HG03575 (cell line): ENCODE measurements around the gene TC2N.
"Not testable (repeated sequence)": the region's sequence is repeated elsewhere in the genome, so short reads cannot be mapped to it uniquely, and the experiment has no call there.

Source experiments
- ATAC-seq: cut with Tn5 transposase; IDR thresholded peaks from one replicate; pipeline ENCODE4 v1.9.1; 2021; ENCODE audit not compliant: unreplicated experiment, insufficient number of reproducible peaks, low FRiP score; ENCODE audit errors: extremely low read depth

Gene TC2N

DNA sequence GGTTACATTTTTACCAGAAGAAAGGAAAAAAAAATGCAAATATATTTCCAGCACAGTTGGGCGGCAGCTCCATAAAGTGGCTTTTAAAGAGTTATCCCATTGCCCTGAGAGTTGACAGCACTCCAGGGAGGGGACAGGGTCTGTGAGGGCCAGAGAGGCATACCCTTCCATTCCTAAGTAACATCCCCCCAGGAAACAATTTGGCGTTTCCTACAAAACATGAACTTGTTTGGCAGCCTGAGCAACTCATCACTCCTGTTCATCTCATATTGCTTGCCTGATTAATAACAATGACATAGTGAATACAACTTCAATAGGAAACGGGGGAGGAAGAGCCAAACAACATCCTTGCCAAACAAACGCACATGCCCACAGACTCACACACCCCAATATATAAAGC lies 23.3 kb downstream of the TC2N start:
- ATAC-seq = no peak

- no peak for ATAC-seq
Observed at GRCh38 chr14:91843437-91843836, 23.9 kb downstream of the TC2N start.

DNA sequence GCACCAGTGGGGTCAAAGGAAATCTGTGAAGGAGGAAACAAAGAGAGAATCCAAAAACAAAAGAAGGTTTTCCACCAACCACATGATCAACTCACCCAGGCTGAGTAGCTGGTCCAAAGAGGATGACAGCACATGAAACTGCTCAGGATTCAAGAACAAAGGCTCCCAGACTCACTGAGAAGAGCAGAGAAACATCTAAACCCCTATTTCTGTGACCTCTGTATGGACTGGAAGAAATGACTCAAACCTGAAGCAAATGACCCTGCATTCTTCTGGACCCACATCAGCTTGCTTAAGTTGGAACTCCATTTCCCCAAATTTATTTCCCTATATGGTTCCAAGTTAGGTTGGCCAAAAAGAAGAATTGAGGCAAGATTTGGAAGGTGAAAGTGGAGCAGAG lies 26.3 kb downstream of the TC2N start:
- ATAC-seq = no peak

GRCh38 chr14:91839749-91840148 lies 27.6 kb downstream of the TC2N start:
- ATAC-seq = no peak

DNA sequence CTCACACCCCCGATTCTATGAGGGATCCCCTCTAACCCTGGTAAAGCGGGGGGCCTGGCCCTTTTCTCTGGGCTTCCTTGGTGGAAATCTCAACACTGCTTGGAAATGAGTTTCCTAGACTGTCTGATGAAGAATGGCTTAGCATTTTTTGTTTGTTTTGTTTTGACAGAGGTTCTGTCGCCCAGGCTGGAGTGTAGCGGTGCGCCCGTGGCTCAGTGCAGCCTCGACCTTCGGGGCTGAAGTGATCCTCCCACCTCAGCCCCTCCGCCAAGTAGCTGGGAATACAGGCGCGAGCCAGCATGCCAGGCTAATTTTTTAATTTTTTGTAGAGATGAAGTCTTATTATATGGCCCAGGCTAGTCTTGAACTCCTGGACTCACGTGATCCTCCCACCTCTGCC lies 30.3 kb downstream of the TC2N start:
- no peak for ATAC-seq

- no peak for ATAC-seq
Observed at GRCh38 chr14:91835920-91836843, 31.2 kb downstream of the TC2N start.

DNA sequence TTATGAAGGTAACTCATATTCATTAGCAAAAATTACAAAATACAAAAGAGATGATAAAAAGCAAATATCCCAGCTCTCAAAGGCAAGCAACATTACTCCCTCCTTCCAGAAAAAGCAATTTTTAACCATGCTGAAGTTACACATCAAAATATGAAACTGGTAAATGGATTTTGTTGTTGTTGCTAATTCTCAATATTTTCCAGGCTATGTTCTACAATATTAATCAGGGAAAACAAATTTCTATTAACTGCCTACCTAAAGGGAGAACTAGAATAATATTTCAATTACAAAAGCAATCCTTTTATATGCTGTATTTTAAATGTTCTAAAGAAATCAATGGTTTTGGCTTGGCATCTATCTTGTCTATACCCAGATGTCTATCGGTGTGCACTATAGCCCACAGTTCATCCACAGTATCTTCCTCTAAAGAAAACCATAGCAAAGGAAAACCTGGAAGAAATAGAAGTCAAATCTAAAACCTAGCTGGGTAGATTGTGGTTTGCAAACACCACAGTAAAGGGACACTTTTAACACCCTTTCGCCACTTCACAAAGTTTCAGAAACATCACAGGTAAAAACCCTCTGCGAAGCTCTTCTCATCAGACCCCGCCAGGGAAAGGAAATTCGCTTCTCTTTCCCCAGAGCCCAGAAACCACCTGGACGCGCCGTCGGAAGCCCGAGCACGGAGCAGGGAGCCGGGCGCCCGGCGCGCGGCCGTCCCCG lies 32.0 kb downstream of the TC2N start:
- ATAC-seq = no peak

GRCh38 chr14:91834571-91834970 lies 32.8 kb downstream of the TC2N start:
- ATAC-seq = no peak

DNA sequence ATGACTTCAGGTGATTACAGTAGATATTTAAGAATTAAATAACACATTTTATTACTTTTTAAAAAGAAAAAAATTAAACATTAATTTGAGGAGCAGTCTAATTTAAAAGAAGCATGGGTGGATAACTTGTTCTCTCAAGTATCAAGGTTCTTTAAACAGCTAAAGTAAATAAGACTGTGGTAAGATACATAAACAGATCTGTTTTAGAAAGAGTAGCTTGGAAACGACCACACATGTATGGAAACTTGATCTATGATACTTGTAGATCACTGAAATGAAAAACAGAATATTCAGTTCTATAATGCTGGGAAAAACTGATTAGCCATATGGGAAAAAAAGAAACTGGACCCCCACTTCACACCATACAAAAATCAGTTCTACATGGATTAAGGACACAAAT lies 36.0 kb downstream of the TC2N start:
- no peak for ATAC-seq

- ATAC-seq = no peak
Observed at GRCh38 chr14:91830777-91831176, 36.6 kb downstream of the TC2N start.

- no peak for ATAC-seq
Observed at GRCh38 chr14:91829511-91829910, 37.8 kb downstream of the TC2N start.

GRCh38 chr14:91827746-91828145 lies 39.6 kb downstream of the TC2N start:
- no peak for ATAC-seq

- peak; percentile 64 for ATAC-seq
Observed at GRCh38 chr14:91817566-91818325, 49.6 kb downstream of the TC2N start.

DNA sequence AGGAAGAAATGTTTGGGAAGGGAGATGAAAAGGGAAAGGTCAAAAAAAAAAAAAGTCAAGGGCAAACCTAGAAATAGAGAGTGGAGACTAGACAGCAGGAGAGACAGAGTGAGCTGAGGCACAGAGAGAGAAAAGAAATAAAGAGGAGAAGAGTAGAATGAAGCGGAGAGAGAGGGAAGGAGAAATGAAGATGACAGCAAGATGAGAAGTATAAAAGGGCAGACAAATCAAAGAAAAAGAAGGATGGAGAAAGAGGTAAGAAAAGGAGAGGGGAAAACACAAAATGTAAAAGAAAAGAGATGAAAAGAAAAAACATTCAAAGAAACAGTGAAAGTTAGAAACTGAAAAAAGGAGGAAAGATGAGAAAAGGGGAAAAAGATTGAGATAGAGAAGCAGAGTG lies 53.0 kb downstream of the TC2N start:
- ATAC-seq = no peak

DNA sequence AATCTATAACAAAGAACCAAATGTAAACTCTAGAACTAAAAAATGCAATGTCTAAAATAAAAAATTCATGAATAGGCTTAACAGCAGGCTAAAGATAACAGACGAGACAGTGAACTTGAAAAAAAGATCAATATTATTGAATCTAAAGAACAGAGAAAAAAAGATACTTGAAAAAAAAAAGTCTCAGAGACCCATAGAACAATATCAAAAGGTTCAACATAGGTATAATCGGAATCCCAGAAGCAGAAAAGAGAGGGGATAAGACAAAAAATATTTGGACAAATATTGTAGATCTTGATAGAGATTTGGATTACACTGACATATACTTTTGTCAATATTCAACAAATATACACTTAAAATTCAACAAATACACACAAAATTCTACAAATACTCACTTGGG lies 56.6 kb downstream of the TC2N start:
- no peak for ATAC-seq

GRCh38 chr14:91806716-91807115 lies 60.6 kb downstream of the TC2N start:
- ATAC-seq = no peak

DNA sequence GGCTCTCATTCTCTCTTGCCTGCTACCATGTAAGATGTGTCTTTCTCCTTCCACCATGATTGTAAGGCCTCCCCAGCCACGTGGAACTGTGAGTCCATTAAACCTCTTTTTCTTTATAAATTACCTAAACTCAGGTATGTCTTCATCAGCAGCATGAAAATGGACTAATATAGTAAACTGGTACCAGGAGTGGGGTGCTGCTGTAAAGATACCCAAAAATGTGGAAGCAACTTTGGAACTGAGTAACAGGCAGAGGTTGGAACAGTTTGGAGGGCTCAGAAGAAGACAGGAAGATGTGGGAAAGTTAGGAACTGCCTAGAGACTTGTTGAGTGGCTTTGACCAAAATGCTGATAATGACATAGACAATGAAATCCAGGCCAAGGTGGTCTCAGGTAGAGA lies 61.2 kb downstream of the TC2N start:
- ATAC-seq = not testable (repeated sequence)

GRCh38 chr14:91805659-91806058 lies 61.7 kb downstream of the TC2N start:
- no peak for ATAC-seq

GRCh38 chr14:91801358-91801757 lies 66.0 kb downstream of the TC2N start:
- ATAC-seq = no peak
